Upper lobe of left lung (tissue), 4 donors: Measurements from ENCODE around the gene SMO.
"Not testable (repeated sequence)": the region's sequence is repeated elsewhere in the genome, so short reads cannot be mapped to it uniquely, and the experiment has no call there.

Experiments
- CTCF ChIP-seq, 6 experiments: fragments of 450-650 bp in 4 of 6; fragments of 200-600 bp in 2 of 6; sonication (generic) in 2 of 6; IDR thresholded peaks; one replicate each; pipeline ENCODE4 v1.5.1; 2016 to 2019; ENCODE audit warnings: antibody characterized with exemption in 6 of 6
- EP300 ChIP-seq, 4 donors: sonication (generic); formaldehyde crosslinking; IDR thresholded peaks; one replicate each; pipeline ENCODE4 v1.5.1; 2017; ENCODE audit warnings: antibody characterized with exemption in 4 of 4, control low read depth in 2 of 4
- POLR2AphosphoS5 ChIP-seq, 2 donors: sonication (generic); formaldehyde crosslinking; IDR thresholded peaks; one replicate each; pipeline ENCODE4 v1.5.1; 2017; ENCODE audit warnings: antibody characterized with exemption in 2 of 2

GRCh38 chr7:129173861-129174260 lies 14.6 kb upstream of the SMO start:
- TF ChIP-seq CTCF, POLR2AphosphoS5, EP300 (IDR thresholded peaks at IDR 0.05): not testable (repeated sequence)
